GM23338 (cell line): ENCODE data around the gene MAST2.

Experiments used
- EZH2 ChIP-seq: fragments of 200-600 bp; sonication (generic); IDR thresholded peaks from one replicate; pipeline ENCODE4 v1.8.0; 2017; ENCODE audit warnings: antibody characterized with exemption, mild to moderate bottlenecking, low read depth; ENCODE audit not compliant: unreplicated experiment
- EZH2phosphoT487 ChIP-seq: fragments of 200-600 bp; sonication (generic); IDR thresholded peaks from one replicate; pipeline ENCODE4 v1.8.1; 2018; ENCODE audit warnings: antibody characterized with exemption; ENCODE audit not compliant: unreplicated experiment
- NANOG ChIP-seq: IDR thresholded peaks from 2 replicates; pipeline ENCODE4 v1.6.1; 2016; ENCODE audit warnings: antibody characterized with exemption, borderline replicate concordance
- POLR2AphosphoS5 ChIP-seq: IDR thresholded peaks from 2 replicates; pipeline ENCODE4 v1.6.1; 2016; ENCODE audit warnings: antibody characterized with exemption, low read depth
- ZNF114 ChIP-seq: fragments of 250-450 bp; sonication (Bioruptor Pico); IDR thresholded peaks from 2 replicates; pipeline ENCODE4 v1.5.0; 2020; ENCODE audit warnings: mild to moderate bottlenecking, moderate library complexity
- ZNF331 ChIP-seq: fragments of 250-450 bp; sonication (Bioruptor Pico); IDR thresholded peaks from 2 replicates; pipeline ENCODE4 v1.5.0; 2020; ENCODE audit warnings: low read depth, mild to moderate bottlenecking, moderate library complexity
- TF ChIP-seq, protein P1 (sequence below), 2 experiments: fragments of 200-600 bp in 1 of 2; sonication (generic) in 1 of 2; conservative IDR thresholded peaks; 2 replicates each; pipeline versions ENCODE4 v1.5.1 to v1.6.1; 2016 to 2017; ENCODE audit warnings: antibody characterized with exemption in 2 of 2, low read depth in 2 of 2, mild to moderate bottlenecking in 2 of 2, moderate library complexity in 1 of 2
- TF ChIP-seq, protein P2 (sequence below): IDR thresholded peaks from 2 replicates; pipeline ENCODE4 v1.6.1; 2016; ENCODE audit warnings: antibody characterized with exemption

DNA sequence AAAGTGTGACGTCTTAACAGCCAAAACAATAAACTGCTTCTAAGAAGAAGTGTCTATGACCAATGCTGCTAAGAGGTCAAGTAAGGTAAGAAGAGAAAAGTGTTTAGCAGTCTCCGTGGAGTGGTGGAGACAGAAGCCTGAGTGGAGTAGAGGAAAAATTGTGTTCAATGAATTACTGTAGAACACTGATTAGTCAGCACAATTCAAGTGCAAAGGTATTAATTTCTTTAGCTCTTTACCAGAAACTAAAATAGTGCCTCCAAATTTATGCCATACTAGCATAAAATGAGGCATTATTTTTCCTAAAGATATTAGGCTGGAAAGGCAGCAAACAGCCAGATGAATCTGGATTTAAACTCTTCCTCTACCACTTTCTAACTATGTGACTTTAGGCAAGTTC is 272.9 kb downstream of the MAST2 start:
- TF ChIP-seq, protein P1, sequence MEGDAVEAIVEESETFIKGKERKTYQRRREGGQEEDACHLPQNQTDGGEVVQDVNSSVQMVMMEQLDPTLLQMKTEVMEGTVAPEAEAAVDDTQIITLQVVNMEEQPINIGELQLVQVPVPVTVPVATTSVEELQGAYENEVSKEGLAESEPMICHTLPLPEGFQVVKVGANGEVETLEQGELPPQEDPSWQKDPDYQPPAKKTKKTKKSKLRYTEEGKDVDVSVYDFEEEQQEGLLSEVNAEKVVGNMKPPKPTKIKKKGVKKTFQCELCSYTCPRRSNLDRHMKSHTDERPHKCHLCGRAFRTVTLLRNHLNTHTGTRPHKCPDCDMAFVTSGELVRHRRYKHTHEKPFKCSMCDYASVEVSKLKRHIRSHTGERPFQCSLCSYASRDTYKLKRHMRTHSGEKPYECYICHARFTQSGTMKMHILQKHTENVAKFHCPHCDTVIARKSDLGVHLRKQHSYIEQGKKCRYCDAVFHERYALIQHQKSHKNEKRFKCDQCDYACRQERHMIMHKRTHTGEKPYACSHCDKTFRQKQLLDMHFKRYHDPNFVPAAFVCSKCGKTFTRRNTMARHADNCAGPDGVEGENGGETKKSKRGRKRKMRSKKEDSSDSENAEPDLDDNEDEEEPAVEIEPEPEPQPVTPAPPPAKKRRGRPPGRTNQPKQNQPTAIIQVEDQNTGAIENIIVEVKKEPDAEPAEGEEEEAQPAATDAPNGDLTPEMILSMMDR (conservative IDR thresholded peaks at IDR 0.05; ENCODE audit: low read depth in 2 of 2): no peak
- no peak for TF ChIP-seq EZH2
- no peak for TF ChIP-seq POLR2AphosphoS5
- no peak for TF ChIP-seq EZH2phosphoT487
- no peak for TF ChIP-seq ZNF331
- no peak for TF ChIP-seq ZNF114 (CRISPR knock-in tag)
- no peak for TF ChIP-seq NANOG
- TF ChIP-seq, protein P2, sequence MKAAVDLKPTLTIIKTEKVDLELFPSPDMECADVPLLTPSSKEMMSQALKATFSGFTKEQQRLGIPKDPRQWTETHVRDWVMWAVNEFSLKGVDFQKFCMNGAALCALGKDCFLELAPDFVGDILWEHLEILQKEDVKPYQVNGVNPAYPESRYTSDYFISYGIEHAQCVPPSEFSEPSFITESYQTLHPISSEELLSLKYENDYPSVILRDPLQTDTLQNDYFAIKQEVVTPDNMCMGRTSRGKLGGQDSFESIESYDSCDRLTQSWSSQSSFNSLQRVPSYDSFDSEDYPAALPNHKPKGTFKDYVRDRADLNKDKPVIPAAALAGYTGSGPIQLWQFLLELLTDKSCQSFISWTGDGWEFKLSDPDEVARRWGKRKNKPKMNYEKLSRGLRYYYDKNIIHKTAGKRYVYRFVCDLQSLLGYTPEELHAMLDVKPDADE: no peak
